ENCODE measurements around the gene APOL1.

Gene APOL1

GRCh38 chr22:36315325-36315724 lies 62.4 kb downstream of the APOL1 start:
- DNase-seq (ENCODE audit: low read depth), result no peak

- no peak for DNase-seq (ENCODE audit: low read depth)
These were observed 63.5 kb downstream of the APOL1 start for GRCh38 chr22:36316419-36316818.
